Measurements from ENCODE around the gene PAN3.
"Not testable (repeated sequence)": the region's sequence is repeated elsewhere in the genome, so short reads cannot be mapped to it uniquely, and the experiment has no call there.

The PAN3 gene

GRCh38 chr13:28099396-28100149 is 38.8 kb upstream of the PAN3 start:
- no peak for TF ChIP-seq CTCF (IDR thresholded peaks at IDR 0.05; ENCODE audit: control insufficient read depth, insufficient read depth, low read depth, low read length, missing control alignments)
- DNase-seq (ENCODE audit: low read depth) = no peak
- no peak overlapping the region; the same call in 1 of the 2 replicates for H3K4me3 ChIP-seq (ENCODE audit: control insufficient read depth, low read depth, low read length)

DNA sequence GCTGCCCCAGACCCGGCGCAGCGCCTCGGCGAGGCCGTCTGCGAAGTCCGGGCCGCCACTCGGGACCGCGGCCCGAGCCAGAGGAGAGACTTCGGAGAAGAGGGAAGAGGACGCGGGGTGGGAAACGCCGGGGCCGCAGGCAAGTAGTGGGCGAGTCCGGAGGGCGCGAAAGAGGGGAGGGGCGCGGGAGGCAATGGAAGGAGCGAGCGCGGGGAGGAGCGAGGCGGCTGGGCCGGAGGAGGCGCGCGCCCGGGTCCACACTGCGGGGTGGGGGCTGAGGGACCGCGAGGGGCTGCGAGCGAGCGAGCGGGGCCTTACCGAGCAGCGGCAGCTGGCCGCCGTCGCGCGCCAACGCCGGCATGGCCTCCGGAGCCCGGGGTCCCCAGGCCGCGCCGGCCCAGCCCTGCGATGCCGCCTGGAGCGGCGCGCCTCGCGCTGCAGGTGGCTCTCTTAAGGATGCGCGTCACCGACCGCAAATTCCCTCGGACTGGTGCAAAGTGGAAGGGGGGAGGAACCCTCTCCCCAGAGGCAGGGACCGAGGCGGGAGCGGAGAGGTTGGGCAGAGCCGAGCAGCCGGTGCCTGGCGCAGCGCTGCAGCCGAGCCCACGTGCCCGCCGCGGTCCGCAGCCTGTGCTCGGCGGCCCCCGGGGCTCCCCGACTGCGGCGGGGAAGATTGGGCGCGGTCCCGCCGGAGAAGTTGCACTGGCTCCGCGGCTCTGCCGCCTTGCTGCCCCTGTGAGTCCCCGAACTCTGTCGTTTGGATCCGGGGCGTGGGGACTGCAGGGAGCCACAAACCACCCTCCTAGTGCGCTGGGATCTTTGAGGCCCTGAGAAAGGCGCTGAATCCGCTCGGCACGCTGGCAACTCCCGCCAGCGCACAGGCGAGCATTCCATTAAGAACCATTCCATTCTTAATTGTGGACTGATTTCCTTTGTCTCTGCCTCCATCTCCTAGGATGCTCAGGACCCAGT is 37.9 kb upstream of the PAN3 start, which contains the start of gene FLT3:
TSS of gene FLT3 (minus strand) at position 427 of the 972 bp plus-strand sequence. CDS start at position 361, 66 bp downstream.
- no peak for DNase-seq (ENCODE audit: low read depth)
- no peak for TF ChIP-seq CTCF (IDR thresholded peaks at IDR 0.05; ENCODE audit: control insufficient read depth, insufficient read depth, low read depth, low read length, missing control alignments)
- H3K4me3 ChIP-seq (ENCODE audit: control insufficient read depth, low read depth, low read length) = peak within 1 kb of the TSS; percentile 18

GRCh38 chr13:28101886-28102285 is 36.5 kb upstream of the PAN3 start:
- H3K4me3 ChIP-seq (ENCODE audit: control insufficient read depth, low read depth, low read length); DNase-seq (ENCODE audit: low read depth): not testable (repeated sequence)

GRCh38 chr13:28106976-28107375 is 31.4 kb upstream of the PAN3 start:
- no peak for DNase-seq (ENCODE audit: low read depth)
- no peak for TF ChIP-seq CTCF (IDR thresholded peaks at IDR 0.05; ENCODE audit: control insufficient read depth, insufficient read depth, low read depth, low read length, missing control alignments)
- H3K4me3 ChIP-seq (ENCODE audit: control insufficient read depth, low read depth, low read length) = no peak overlapping the region

- TF ChIP-seq CTCF (IDR thresholded peaks at IDR 0.05; ENCODE audit: control insufficient read depth, insufficient read depth, low read depth, low read length, missing control alignments) = no peak
Measured at GRCh38 chr13:28110414-28110813, 27.9 kb upstream of the PAN3 start.

DNA sequence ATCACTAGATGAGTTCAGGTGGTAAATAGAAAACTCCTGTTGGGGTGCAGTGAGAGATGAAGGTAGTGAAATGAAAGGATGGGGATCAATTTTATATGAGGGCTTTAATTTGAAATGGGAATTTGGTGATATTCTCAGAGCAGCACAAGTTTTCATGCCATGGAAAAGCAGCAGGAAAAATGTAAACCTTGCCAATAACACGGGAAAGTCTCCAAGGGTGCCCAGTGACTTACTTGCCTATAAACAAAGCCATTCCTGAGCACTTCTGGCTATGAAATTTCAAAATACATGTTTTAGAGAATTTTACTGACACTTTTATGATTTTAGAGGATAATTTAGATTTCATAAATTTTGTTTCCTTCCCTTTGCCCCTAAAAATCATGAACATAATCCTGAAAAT is 21.6 kb upstream of the PAN3 start:
- no peak for DNase-seq (ENCODE audit: low read depth)
- TF ChIP-seq CTCF (IDR thresholded peaks at IDR 0.05; ENCODE audit: control insufficient read depth, insufficient read depth, low read depth, low read length, missing control alignments) = no peak
- H3K4me3 ChIP-seq (ENCODE audit: control insufficient read depth, low read depth, low read length) = no peak overlapping the region

More at GRCh38 chr13:28110414-28110813, 27.9 kb upstream of the PAN3 start:
- DNase-seq (ENCODE audit: low read depth) = no peak
- no peak overlapping the region for H3K4me3 ChIP-seq (ENCODE audit: control insufficient read depth, low read depth, low read length)
